Fibroblast of skin of back (primary cell): Measurements from ENCODE around the gene TMEM176B.
"Not testable (repeated sequence)": the region's sequence is repeated elsewhere in the genome, so short reads cannot be mapped to it uniquely, and the experiment has no call there.

Experiments used
- DNase-seq: peaks from one replicate; pipeline ENCODE4 v3.0.0-alpha.2; 2013

TMEM176B gene

GRCh38 chr7:150790416-150791075 lies 9.6 kb downstream of the TMEM176B start:
- no peak for DNase-seq

DNA sequence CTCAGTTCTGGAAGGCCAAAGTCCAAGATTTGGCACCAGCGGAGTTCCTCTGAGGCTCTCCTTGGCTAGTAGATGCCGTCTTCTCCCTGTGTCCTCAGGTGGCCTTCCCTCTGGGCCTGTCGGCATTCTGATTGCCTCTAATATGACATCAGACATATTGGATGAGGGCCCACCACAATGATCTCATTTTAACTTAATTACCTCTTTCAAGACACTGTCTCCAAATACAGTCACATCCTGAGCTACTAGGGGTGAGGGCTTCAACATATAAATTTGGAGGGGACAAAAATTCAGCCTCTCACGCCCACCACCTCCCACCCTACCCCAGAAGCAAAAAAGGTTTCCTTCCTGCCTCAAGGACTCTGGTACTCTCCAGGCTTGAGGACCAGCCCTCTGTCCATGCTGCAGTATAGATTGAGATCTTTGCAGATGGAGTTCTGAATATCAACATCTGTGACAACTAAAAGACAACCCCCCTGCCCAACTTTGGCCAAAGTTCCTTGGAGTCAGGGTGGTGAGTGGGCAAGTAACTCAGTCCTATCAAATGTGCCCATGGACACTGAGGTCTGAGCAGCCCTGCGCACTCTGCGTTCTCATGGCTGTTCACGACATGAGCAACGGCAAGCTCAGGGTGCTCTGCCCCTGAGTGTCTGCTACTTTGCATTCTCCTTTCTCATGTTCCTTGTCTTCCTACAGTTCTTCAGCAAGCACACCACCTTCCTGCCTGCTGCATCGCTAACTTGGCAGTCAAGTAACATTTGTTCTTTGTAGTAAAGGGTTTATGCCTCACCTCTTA lies 11.5 kb downstream of the TMEM176B start:
- no peak for DNase-seq

DNA sequence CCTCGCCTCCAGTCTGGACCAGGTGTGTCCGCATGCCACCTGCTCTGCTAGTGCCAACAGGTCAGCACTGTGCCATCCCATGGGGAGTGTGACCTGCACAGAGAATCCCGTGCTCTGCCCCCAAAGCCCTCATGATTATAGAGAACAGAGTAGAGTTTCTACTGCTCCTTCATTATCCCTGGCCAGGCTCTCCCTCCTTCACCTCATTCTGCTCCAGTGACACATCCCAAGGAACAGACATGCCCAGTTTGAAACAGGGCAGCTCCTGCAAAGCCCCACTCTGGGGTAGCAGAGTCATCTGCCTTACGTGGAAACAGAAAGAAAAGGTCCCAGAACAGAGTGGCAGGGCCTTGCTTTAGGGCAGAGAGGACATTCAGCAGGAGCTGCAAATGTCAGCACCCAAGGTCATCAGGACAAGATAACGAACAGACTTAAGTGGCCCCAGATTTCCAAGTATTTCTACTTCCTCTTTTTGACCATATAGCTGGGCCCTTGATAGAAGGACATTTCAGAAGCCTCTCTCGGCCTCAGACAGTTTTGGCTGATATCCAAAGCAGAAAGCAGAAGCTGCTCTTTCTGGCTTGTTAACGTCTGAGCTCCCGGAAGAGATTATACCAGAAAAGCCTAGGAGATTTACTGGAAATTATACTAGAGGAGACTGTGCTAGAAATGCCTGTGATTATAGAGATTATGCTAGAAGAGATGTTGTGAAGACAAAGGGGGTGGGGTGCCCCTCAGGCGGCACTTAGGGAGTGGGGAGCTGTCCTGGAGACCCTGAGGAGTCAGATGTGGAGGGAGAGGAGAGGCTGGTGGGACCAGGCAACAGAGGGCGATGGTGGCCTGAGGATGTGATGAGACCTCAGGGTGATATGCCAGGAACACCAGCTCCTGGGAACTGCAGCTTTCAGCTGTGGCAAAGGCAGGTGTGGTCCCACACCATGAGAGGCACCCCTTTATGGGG lies 12.6 kb downstream of the TMEM176B start:
- no peak for DNase-seq

DNA sequence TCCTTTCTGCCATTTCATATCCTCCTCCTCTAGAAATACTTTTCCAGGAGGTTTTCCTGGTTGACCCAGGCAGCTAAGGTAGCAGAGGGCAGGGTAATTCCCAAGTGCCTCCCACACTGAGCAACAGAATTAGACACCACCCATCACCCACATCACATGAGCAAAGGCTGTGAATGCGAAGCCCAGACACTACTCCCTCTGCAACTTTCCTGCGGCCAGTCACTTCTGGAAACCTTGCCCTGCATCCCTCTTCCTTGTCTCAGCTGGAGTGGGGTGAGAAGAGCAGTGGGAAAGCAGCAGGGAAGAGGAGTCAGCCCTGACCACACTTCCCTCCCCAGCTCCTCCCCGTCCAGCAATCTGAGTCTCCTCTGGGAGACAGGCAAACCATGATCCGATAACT lies 15.2 kb downstream of the TMEM176B start:
- no peak for DNase-seq

- DNase-seq: no peak
Measured at GRCh38 chr7:150784120-150784736, 15.9 kb downstream of the TMEM176B start.

GRCh38 chr7:150781961-150782360 lies 18.2 kb downstream of the TMEM176B start:
- DNase-seq: no peak

DNA sequence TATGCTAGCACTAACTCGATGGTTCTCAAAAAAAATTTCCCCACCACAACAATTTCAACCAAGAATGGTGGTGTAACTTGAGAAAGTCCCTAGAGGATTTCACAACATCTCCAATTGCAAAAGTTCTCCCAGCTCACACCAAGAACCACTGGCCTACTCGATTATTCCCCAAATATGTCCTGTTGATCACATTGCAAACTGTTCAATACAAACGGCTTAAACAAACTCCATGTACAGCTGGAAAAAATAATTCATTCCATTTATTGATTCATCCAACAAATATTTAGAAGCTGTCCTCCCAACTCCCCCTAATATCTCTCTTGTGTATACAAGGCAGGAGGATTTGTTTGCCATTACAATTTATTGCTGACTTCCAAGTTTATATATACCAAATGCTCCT lies 19.1 kb downstream of the TMEM176B start:
- peak; percentile 19 for DNase-seq

DNA sequence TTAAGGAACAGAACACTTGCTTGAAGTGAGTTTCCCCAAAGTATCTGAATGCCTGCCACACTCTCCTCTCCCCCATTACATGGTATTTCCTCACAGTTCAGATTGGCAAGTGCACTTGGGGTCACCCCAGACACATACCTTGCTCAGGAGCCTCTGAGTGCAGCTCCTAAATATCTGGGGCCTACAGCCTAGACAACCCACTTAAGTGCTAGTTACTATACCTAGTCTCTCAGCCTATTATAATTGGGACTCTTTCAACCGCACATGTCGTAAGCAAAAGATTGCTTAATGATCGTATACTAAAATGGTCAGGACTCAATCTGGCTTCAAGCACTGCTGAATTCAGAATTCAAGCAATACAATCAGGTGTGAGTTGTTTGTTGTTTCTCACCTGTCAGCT lies 19.9 kb downstream of the TMEM176B start:
- DNase-seq: no peak

DNA sequence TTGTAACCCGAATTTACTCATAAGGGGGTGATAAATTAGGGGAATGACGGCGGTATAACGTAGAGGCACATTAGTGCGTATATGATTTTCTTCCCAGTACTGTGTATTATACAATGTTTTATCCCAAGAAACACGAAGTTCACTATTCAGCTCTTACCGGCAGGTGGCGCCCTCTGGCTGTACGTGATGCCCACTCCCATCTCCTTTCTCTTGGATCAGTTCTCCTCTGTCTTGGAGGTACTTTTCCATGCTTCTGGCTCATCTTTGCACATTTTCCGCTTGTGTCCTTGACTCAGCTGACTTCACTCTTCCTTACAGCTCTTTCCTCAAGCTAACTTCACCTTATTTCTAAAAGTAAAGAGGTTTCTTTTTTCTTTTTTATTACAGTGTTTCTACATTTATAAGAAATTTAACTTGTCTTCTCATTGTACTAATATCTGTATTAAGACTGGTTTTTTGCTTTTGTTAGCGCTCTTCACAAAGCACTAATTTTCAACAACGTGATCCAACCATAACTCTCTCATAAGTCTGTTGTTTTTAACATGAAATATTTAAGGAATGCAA lies 21.3 kb downstream of the TMEM176B start:
- peak; percentile 61 for DNase-seq

- DNase-seq: no peak
Measured at GRCh38 chr7:150778014-150778737, 22.0 kb downstream of the TMEM176B start.

DNA sequence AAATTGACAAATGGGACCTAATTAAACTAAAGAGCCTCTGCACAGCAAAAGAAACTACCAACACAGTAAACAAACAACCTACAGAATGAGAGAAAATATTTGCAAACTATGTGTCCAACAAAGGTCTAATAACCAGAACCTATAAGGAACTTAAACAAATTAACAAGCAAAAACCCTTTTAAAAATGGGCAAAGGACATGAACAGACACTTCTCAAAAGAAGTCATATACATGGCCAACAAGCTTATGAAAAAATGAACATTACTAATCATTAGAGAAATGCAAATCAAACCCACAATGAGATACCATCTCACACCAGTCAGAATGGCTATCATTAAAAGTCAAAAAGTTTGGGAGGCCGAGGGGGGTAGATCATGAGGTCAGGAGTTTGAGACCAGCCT lies 26.0 kb downstream of the TMEM176B start:
- not testable (repeated sequence) for DNase-seq

DNA sequence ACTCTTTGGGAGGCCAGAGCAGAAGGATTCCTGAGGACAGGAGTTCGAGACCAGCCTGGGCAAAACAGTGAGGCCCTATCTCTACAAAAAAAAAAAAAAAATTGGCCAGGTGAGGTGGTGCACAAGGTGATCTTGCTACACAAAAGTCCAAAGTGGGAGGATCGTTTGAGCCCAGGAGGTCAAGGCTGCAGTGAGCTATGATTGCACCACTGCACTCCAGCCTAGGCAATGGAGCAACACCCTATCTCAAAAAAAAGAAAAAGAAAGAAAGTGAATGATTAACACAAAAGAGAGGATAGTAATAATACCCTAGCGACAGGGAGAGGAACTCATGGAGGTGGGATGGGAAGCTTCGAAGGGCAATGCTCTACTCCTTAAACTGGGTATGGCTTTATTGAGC lies 30.4 kb downstream of the TMEM176B start:
- no peak for DNase-seq

- DNase-seq: no peak
Measured at GRCh38 chr7:150766334-150766709, 33.8 kb downstream of the TMEM176B start.

DNA sequence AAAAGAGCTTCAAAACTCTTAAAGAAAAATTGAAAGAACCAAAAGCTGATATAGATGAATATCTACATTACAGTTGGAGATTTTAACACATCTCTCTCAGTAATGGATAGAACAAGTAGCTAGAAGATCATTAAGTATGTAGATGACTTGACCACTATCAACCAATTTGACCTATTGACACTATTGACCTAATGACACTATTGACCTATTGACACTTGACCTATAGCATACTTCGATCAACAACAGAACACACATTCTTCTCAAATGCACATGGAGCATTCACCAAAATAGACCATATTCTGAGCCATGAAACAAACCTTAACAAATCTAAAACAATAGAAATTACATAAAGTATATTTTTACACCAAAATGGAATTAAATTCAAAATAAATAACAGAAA lies 40.7 kb downstream of the TMEM176B start:
- DNase-seq: no peak

- DNase-seq: no peak
Measured at GRCh38 chr7:150756858-150757257, 43.3 kb downstream of the TMEM176B start.

- no peak for DNase-seq
Measured at GRCh38 chr7:150756166-150756565, 44.0 kb downstream of the TMEM176B start.

GRCh38 chr7:150755473-150756099 lies 44.6 kb downstream of the TMEM176B start:
- DNase-seq: peak; percentile 66

DNA sequence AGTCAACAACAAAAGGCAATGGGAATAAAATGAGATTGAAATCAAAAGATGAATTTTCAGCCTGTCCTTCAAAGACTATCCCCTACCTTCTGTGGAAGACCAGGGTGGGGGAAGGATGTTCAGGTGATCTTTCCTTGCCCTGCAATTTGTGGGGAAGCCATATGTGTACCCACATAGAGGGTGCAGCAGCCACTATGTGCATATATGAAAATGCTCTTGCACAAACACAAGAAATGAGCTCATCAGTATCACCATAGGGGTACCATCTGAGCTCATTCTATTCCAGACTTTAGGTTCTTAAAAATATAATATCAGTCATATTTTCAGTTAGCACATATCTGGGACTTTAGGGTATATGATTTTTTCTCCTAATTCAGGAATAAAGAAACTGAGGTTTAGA lies 45.2 kb downstream of the TMEM176B start:
- DNase-seq: no peak

DNA sequence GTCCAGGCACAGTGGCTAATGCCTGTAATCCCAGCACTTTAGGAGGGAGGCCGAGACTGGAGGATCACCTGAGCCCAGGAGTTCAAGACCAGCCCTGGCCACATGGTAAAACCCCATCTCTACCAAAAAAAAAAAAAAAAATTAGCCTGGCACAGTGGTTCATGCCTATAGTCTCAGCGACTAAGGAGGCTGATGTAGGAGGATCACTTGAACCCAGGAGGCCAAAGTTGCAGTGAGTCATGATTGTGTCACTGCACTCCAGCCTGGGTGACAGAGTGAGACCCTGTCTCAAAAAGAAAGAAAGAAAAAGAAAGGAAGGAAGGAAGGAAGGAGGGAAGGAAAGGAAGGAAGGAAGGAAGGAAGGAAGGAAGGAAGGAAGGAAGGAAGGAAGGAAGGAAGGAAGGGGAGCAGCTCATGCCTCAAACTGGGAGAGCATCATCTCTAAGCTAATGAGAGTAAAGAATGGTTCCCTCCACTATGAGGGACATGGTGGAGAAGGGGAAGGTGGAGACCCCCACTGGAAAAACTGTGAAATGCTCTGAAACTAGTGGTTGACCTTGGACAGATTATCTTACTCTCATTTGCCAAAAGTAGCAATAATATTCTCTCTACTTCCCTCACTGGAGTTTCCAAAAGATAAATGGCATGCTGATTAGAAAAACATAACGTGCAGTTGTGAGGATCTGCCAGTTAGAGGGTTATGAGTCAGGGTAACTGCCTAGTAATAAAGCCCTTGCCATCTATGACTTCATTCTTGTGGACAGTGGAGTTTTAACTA lies 46.1 kb downstream of the TMEM176B start:
- DNase-seq: peak; percentile 67

DNA sequence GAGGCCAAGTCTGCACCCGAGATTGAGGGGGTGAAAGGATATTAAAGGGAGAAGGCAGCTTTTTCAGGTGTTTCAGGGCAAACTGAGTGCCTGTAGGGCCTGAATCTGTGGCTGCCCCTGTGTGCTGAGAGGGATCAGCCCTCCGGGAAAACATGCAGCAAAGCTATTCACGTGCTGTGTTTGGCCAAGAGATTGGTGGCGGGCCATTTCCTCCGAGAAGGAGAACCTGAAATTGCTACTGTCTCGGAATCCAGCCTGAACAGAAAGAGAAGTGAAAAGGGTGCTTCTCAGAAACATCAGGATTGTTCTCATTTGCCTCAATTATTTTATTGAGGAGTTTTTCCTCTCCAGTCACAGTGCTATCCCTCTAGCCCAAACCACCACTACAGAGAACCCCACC lies 46.9 kb downstream of the TMEM176B start:
- DNase-seq: no peak
